ENCODE measurements around the gene FAM237B.

FAM237B gene

DNA sequence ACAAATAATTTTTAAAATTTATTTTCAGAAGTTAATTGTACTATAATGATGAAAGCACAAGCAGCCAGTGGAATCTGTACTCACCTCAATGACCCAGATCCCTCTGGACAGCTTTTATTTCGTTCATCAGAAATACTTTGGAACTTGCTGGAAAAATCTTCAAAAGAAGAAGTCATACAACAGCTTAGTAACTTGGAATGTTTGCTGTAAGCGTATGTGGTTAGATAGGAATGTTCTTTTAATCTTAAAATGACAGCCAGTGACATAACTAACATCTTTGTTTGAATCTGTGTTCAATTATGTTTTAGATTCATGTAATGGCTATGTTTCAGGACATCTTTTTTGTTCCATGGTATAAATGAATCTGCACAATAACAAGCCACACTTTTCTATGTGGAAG lies 49.4 kb downstream of the FAM237B start:
- no peak overlapping the region for H3K4me3 ChIP-seq (ENCODE audit: low read depth, low read length)
- peak; percentile 60 for DNase-seq (ENCODE audit: low read depth, low spot score)
- TF ChIP-seq, protein P1, sequence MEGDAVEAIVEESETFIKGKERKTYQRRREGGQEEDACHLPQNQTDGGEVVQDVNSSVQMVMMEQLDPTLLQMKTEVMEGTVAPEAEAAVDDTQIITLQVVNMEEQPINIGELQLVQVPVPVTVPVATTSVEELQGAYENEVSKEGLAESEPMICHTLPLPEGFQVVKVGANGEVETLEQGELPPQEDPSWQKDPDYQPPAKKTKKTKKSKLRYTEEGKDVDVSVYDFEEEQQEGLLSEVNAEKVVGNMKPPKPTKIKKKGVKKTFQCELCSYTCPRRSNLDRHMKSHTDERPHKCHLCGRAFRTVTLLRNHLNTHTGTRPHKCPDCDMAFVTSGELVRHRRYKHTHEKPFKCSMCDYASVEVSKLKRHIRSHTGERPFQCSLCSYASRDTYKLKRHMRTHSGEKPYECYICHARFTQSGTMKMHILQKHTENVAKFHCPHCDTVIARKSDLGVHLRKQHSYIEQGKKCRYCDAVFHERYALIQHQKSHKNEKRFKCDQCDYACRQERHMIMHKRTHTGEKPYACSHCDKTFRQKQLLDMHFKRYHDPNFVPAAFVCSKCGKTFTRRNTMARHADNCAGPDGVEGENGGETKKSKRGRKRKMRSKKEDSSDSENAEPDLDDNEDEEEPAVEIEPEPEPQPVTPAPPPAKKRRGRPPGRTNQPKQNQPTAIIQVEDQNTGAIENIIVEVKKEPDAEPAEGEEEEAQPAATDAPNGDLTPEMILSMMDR (IDR thresholded peaks at IDR 0.05; ENCODE audit: low read depth, low read length): no peak
- in situ Hi-C loops (cut with HindIII; ENCODE audit: low sequenced_read_pairs): no loop called here

DNA sequence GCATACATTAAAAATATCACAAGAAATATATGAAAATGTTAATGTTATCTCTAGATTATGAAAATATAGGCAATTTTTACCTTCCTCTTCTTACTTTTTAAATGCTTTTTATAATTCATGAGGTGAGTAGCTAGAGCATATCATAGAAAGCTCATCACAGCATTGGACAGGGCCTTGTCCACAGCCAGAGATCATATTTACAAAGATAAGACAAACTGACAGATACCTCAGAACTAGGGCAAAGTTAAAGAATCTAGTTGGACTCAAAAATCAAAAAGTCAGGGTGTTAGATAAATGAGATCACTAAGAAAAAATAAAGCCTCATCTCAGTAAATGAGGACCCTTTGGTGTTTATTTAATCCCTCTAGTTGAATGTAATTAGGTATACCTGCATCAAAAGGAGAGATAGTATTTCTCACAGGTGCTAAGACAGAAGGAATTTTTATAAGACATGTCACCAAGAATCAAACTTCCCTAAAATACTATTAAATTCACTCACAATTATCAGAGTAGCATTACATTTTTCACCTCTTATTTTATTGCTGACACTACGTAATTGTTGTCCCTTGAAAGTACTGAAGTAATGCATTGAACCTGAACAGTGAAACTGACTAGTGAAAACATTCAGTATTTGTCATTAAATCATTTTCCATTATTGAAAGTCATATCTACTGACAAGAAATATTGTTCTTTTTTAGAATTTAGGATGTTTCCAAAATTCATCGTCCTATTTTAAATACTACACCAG lies 50.5 kb downstream of the FAM237B start:
- in situ Hi-C loops (cut with HindIII; ENCODE audit: low sequenced_read_pairs): no loop called here
- DNase-seq (ENCODE audit: low read depth, low spot score): no peak
- H3K4me3 ChIP-seq (ENCODE audit: low read depth, low read length): no peak overlapping the region
- TF ChIP-seq, protein P1 (IDR thresholded peaks at IDR 0.05; ENCODE audit: low read depth, low read length): no peak

DNA sequence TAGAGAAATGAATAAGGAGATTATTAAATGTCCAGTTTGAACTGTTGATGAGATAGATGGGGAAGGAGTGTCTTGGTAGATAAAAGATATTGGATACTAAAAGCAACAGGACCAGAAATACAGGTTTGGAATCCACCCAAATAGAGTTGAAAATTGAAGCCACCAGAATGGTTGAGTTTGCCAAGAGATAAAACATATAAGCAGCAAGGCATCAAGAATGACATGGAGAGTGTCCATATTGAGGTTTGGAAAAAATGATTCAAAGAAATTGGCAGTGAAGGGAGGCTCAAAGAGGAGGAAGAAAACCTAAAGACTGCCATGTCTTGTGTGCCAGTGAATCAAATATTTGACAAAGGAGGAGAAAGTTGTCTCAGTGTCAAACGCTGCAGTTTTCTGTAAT lies 51.9 kb downstream of the FAM237B start:
- no peak for DNase-seq (ENCODE audit: low read depth, low spot score)
- in situ Hi-C loops (cut with HindIII; ENCODE audit: low sequenced_read_pairs): no loop called here
- H3K4me3 ChIP-seq (ENCODE audit: low read depth, low read length): no peak overlapping the region
- TF ChIP-seq, protein P1 (IDR thresholded peaks at IDR 0.05; ENCODE audit: low read depth, low read length): no peak

DNA sequence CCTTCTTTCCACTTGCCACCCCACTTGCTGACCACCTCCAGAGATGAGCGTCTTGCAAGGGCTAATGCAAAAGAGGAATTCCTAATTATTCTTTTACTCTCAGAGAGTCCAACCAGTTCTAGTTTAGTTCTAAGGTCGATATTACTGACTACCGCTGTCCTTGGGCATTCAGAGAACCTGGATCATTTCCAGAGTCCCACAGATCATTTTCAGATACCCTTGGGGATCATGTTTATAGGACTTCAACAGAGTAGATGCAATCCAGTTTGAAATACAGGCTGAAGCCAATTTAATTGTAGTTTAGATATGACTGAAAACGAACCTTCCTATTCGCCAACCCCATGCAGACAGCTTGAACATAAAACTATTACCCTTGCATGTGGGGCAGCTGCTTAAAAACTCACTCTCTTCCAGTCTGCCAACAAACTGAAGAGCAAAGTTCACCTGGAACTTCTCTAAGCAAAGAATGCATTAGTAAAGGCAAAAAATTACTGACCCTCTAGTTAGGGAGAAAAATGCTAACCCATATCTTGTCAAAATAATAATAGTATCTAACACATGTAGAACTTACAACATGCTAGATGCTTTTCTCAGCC lies 53.7 kb downstream of the FAM237B start:
- in situ Hi-C loops (cut with HindIII; ENCODE audit: low sequenced_read_pairs): no loop called here
- no peak overlapping the region for H3K4me3 ChIP-seq (ENCODE audit: low read depth, low read length)
- DNase-seq (ENCODE audit: low read depth, low spot score): no peak
- TF ChIP-seq, protein P1 (IDR thresholded peaks at IDR 0.05; ENCODE audit: low read depth, low read length): no peak

DNA sequence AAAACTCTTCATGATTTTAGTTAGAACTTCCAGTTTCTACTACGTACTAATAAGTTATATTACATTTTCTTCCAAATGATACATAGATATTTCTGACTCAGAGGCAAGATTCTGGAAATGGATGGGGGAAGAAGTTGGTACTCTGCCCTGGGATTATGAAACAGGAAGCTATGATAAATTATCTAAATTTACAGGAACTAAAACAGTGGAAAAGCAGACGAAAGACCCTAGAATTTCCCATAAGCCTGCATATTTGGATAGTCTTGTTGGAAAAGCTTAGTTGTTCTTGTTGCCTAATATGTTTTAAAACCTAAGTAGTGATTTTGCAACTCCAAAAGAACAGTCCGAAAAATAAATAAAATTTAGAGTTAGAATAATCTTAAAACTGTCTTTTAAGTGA lies 54.3 kb downstream of the FAM237B start:
- no peak overlapping the region for H3K4me3 ChIP-seq (ENCODE audit: low read depth, low read length)
- TF ChIP-seq, protein P1 (IDR thresholded peaks at IDR 0.05; ENCODE audit: low read depth, low read length): no peak
- no peak for DNase-seq (ENCODE audit: low read depth, low spot score)
- in situ Hi-C loops (cut with HindIII; ENCODE audit: low sequenced_read_pairs): no loop called here
